Measurements from ENCODE around the gene OR2V2. TPM values are rescaled to one million over a fixed set of nuclear protein-coding genes. Genes with fewer than 3 reads are reported as not detected.

The OR2V2 gene
- total and polyA plus RNA-seq, 2 donors (not counting 1 experiment from before 2014, with no cell fraction given), result not detected

GRCh38 chr5:181198905-181199519, 51.6 kb downstream of the OR2V2 start:
- H3K27ac Mint-ChIP-seq, result peak overlapping the region; percentile 79

More at GRCh38 chr5:181198905-181199519, 51.6 kb downstream of the OR2V2 start:
- ChIA-PET POLR2A (interaction anchor here (0.7 to 2.4 kb wide), 7 partner anchors 9 to 368 kb away, joined by 4 to 9 read pairs (median 6); partner anchors contain the start of genes RACK1 and TRIM52), CTCF (interaction anchor here (1.1 to 1.9 kb wide), 7 partner anchors 8 to 39 kb away, joined by 3 to 11 read pairs (median 5); no protein-coding TSS in a partner anchor)
- Histone ChIP-seq H4K20me1 (ENCODE audit: control insufficient read depth, insufficient read depth, low read length, poor library complexity, severe bottlenecking) (no peaks in the 10 kb centered on the region), H3K4me2 (replicated peaks; ENCODE audit: low read depth, low read length, poor library complexity, severe bottlenecking) (no peak overlapping the region), H2AFZ (ENCODE audit: insufficient read depth, low read depth, low read length, poor library complexity, severe bottlenecking) (no peak overlapping the region), H3K79me2 (ENCODE audit: control insufficient read depth, insufficient read depth, low read length) (no peaks in the 10 kb centered on the region), H3K27me3 (replicated peaks in 1 of 4; ENCODE audit: control extremely low read depth in 1 of 4, control insufficient read depth in 3 of 4, insufficient read depth in 4 of 4, low read length in 3 of 4) (peaks cover 0 to 10% (median 4%) of the 10 kb centered on the region in 4 experiments), H3K27ac (ENCODE audit: low read length in 2 of 2) (peak overlapping the region; percentile 18 to 50), H3K4me1 (ENCODE audit: control insufficient read depth in 2 of 2, insufficient read depth in 2 of 2, low read length in 2 of 2) (peaks cover 16 to 19% of the 10 kb centered on the region in 2 donors), H3K4me3 (ENCODE audit: control extremely low read depth in 1 of 5, extremely low read depth in 1 of 5, insufficient read depth in 1 of 5, low read depth in 2 of 5, low read length in 4 of 5) (no peak overlapping the region), H3K9ac (ENCODE audit: low read length) (no peak overlapping the region), H3K36me3 (replicated peaks in 1 of 2; ENCODE audit: control extremely low read depth in 1 of 2, control insufficient read depth in 1 of 2, extremely low read depth in 1 of 2, insufficient read depth in 2 of 2, low read length in 1 of 2) (no peaks in the 10 kb centered on the region), H3K9me3 (ENCODE audit: control extremely low read depth in 1 of 3, control insufficient read depth in 2 of 3, insufficient read depth in 1 of 3, low read length in 2 of 3) (peaks cover 0 to 2% (median 0%) of the 10 kb centered on the region in 3 donors)
- ATAC-seq (ENCODE audit: low read depth) (peak; percentile 88), DNase-seq (peak; percentile 73)
- H3K4me1 Mint-ChIP-seq, result peaks cover 30% of the 10 kb centered on the region
- H3K9me3 Mint-ChIP-seq (ENCODE audit: insufficient read depth), result no peaks in the 10 kb centered on the region
- H3K4me3 Mint-ChIP-seq, result peak overlapping the region; percentile 50
- intact Hi-C loops (cut with micrococcal nuclease), result loop anchor here (1.0 kb wide), 1 partner anchor 8 kb away; no protein-coding TSS in a partner anchor
- 66% methylated on average over 7 of the region's 9 CpGs for WGBS (ENCODE audit: insufficient coverage)
- H3K27me3 Mint-ChIP-seq, result no peaks in the 10 kb centered on the region
- TF ChIP-seq EZH2 (IDR thresholded peaks at IDR 0.05; ENCODE audit: borderline replicate concordance, insufficient read depth, low read depth, low read length, poor library complexity, severe bottlenecking), result no peak
- no peak for TF ChIP-seq CTCF (IDR thresholded peaks at IDR 0.05)

All from B cell (primary cell).